Measurements from ENCODE around the gene UBAC2.

UBAC2 gene

GRCh38 chr13:99331881-99332293, 131.2 kb downstream of the UBAC2 start:
- DNase-seq (ENCODE audit: low read depth in 1 of 2, low spot score in 1 of 2) = no peak

- no peak for DNase-seq (ENCODE audit: low read depth in 1 of 2, low spot score in 1 of 2)
Measured at GRCh38 chr13:99332456-99332855, 131.8 kb downstream of the UBAC2 start.

GRCh38 chr13:99334221-99334620, 133.6 kb downstream of the UBAC2 start:
- no peak for DNase-seq (ENCODE audit: low read depth in 1 of 2, low spot score in 1 of 2)

- no peak for DNase-seq (ENCODE audit: low read depth in 1 of 2, low spot score in 1 of 2)
Measured at GRCh38 chr13:99335087-99335486, 134.4 kb downstream of the UBAC2 start.

GRCh38 chr13:99335603-99336002, 134.9 kb downstream of the UBAC2 start:
- no peak for DNase-seq (ENCODE audit: low read depth in 1 of 2, low spot score in 1 of 2)

- no peak for DNase-seq (ENCODE audit: low read depth in 1 of 2, low spot score in 1 of 2)
Measured at GRCh38 chr13:99339230-99339721, 138.6 kb downstream of the UBAC2 start.

GRCh38 chr13:99339736-99340397, 139.2 kb downstream of the UBAC2 start:
- DNase-seq (ENCODE audit: low read depth in 1 of 2, low spot score in 1 of 2) = no peak

- DNase-seq (ENCODE audit: low read depth in 1 of 2, low spot score in 1 of 2) = no peak
Measured at GRCh38 chr13:99340638-99341037, 140.0 kb downstream of the UBAC2 start.

- DNase-seq (ENCODE audit: low read depth in 1 of 2, low spot score in 1 of 2) = no peak
Measured at GRCh38 chr13:99341969-99342722, 141.5 kb downstream of the UBAC2 start.

GRCh38 chr13:99342723-99343315, 142.2 kb downstream of the UBAC2 start:
- DNase-seq (ENCODE audit: low read depth in 1 of 2, low spot score in 1 of 2) = no peak

- DNase-seq (ENCODE audit: low read depth in 1 of 2, low spot score in 1 of 2) = no peak
Measured at GRCh38 chr13:99344610-99345208, 144.1 kb downstream of the UBAC2 start.

GRCh38 chr13:99345345-99345744, 144.7 kb downstream of the UBAC2 start:
- no peak for DNase-seq (ENCODE audit: low read depth in 1 of 2, low spot score in 1 of 2)

- no peak for DNase-seq (ENCODE audit: low read depth in 1 of 2, low spot score in 1 of 2)
Measured at GRCh38 chr13:99346335-99347042, 145.8 kb downstream of the UBAC2 start.

GRCh38 chr13:99347335-99347878, 146.8 kb downstream of the UBAC2 start:
- DNase-seq (ENCODE audit: low read depth in 1 of 2, low spot score in 1 of 2) = no peak

- DNase-seq (ENCODE audit: low read depth in 1 of 2, low spot score in 1 of 2) = no peak
Measured at GRCh38 chr13:99347911-99348451, 147.3 kb downstream of the UBAC2 start.

- DNase-seq (ENCODE audit: low read depth in 1 of 2, low spot score in 1 of 2) = no peak
Measured at GRCh38 chr13:99350191-99350590, 149.5 kb downstream of the UBAC2 start.

- no peak for DNase-seq (ENCODE audit: low read depth in 1 of 2, low spot score in 1 of 2)
Measured at GRCh38 chr13:99351772-99352171, 151.1 kb downstream of the UBAC2 start.

GRCh38 chr13:99352351-99353245, 151.9 kb downstream of the UBAC2 start:
- no peak for DNase-seq (ENCODE audit: low read depth in 1 of 2, low spot score in 1 of 2)

GRCh38 chr13:99353246-99353600, 152.6 kb downstream of the UBAC2 start:
- no peak for DNase-seq (ENCODE audit: low read depth in 1 of 2, low spot score in 1 of 2)

GRCh38 chr13:99353836-99354235, 153.2 kb downstream of the UBAC2 start:
- no peak for DNase-seq (ENCODE audit: low read depth in 1 of 2, low spot score in 1 of 2)

All from stimulated activated CD4-positive, alpha-beta T cell treated with anti-CD3 and anti-CD28 coated beads, Interleukin-15, amount 100 ng/mL, for 1 hour (primary cell).